22Rv1 (cell line): ENCODE results near the gene EIF2S1.

Experiments
- CTCF ChIP-seq: fragments of 450-650 bp; IDR thresholded peaks from 2 replicates; pipeline ENCODE4 v1.5.1; 2017; ENCODE audit warnings: mild to moderate bottlenecking
- ZFX ChIP-seq: fragments of 450-650 bp; IDR thresholded peaks from 2 replicates; pipeline ENCODE4 v1.6.1; 2017; ENCODE audit warnings: antibody characterized with exemption, borderline replicate concordance

- TF ChIP-seq CTCF (no peak), ZFX (no peak)
Observed at GRCh38 chr14:67389275-67389674, 29.1 kb downstream of the EIF2S1 start.
